Esophagus muscularis mucosa (tissue), 4 donors: ENCODE data around the gene MUC20. TPM values are rescaled to one million over a fixed set of nuclear protein-coding genes. Genes with fewer than 3 reads are reported as not detected.
A peak's percentile ranks its signal among the peaks of the same experiment; 100 is the strongest.
"Not testable (repeated sequence)": the region's sequence is repeated elsewhere in the genome, so short reads cannot be mapped to it uniquely, and the experiment has no call there.

Source experiments
- DNase-seq: peaks from one replicate; pipeline ENCODE4 v3.0.0-alpha.2; 2017; ENCODE audit errors: extremely low spot score
- H3K27ac ChIP-seq, 4 donors: fragments of 200-600 bp; sonication (generic); replicated peaks in 1 of 4; 1 replicate in 3 of 4; 2 replicates in 1 of 4; pipeline ENCODE4 v1.5.1; 2016 to 2019; ENCODE audit warnings: mild to moderate bottlenecking in 1 of 4
- H3K27me3 ChIP-seq, 4 donors: fragments of 200-600 bp; sonication (generic); one replicate each; pipeline versions ENCODE4 v1.5.1 to v1.6.0; 2016 to 2019
- H3K36me3 ChIP-seq, 4 donors: fragments of 200-600 bp; sonication (generic); one replicate each; pipeline ENCODE4 v1.5.1; 2016 to 2019
- H3K4me1 ChIP-seq, 4 donors: fragments of 200-600 bp; sonication (generic); one replicate each; pipeline ENCODE4 v1.5.1; 2016 to 2019
- H3K4me3 ChIP-seq, 4 donors: fragments of 200-600 bp; sonication (generic); 1 replicate in 2 of 4; 2 replicates in 2 of 4; pipeline ENCODE4 v1.5.1; 2016 to 2019; ENCODE audit warnings: mild to moderate bottlenecking in 4 of 4, moderate library complexity in 1 of 4
- H3K9me3 ChIP-seq, 4 donors: fragments of 200-600 bp; sonication (generic); 1 replicate in 3 of 4; 2 replicates in 1 of 4; pipeline ENCODE4 v1.5.1; 2016 to 2019
- CTCF ChIP-seq, 3 experiments: fragments of 200-600 bp in 2 of 3; fragments of 450-650 bp in 1 of 3; sonication (generic) in 2 of 3; IDR thresholded peaks; one replicate each; pipeline ENCODE4 v1.5.1; 2017 to 2019; ENCODE audit warnings: antibody characterized with exemption in 3 of 3, mild to moderate bottlenecking in 2 of 3, moderate library complexity in 1 of 3
- EP300 ChIP-seq: sonication (generic); formaldehyde crosslinking; IDR thresholded peaks from one replicate; pipeline ENCODE4 v1.6.1; 2017; ENCODE audit warnings: antibody characterized with exemption
- POLR2A ChIP-seq: fragments of 450-650 bp; IDR thresholded peaks from one replicate; pipeline ENCODE4 v1.6.1; 2017; ENCODE audit warnings: antibody characterized with exemption, moderate library complexity, mild to moderate bottlenecking, low read depth
- POLR2AphosphoS5 ChIP-seq, 2 donors: sonication (generic); formaldehyde crosslinking; IDR thresholded peaks; one replicate each; pipeline ENCODE4 v1.6.1; 2017; ENCODE audit warnings: antibody characterized with exemption in 2 of 2
- WGBS: methylation state at CpG from one replicate; pipeline ENCODE4 v1.1.5; 2018; 5-methylcytosine and 5-hydroxymethylcytosine counted together
- intact Hi-C: fragments of 100-400 bp; cut with DNase I; formaldehyde crosslinking; loops from one replicate; pipeline ENCODE4 v1.15.1; 2023
- small RNA-seq, 3 donors: library from RNA; depleted of rRNA; stranded (forward); fragments of <200 nt; gene quantifications; one replicate each; pipeline ENCODE3, GENCODE V24; 2016
- total RNA-seq, 4 donors: library from RNA; depleted of rRNA; stranded (reverse); fragments of >200 nt; gene quantifications; one replicate each; pipeline versions ENCODE4 v1.1.0 to v1.2.1, GENCODE V29; 2016

The MUC20 gene
- total RNA-seq, 4 donors from 2014 or later, result 2.5 to 10.0 (median 4.7) TPM

- peaks cover 0 to 7% (median 0%) of the 10 kb centered on the region in 4 donors for H3K27me3 ChIP-seq
- intact Hi-C loops, result no loop called here
- 94% methylated on average over 11 of the region's 14 CpGs for WGBS
- H3K4me1 ChIP-seq, result no peaks in the 10 kb centered on the region
- H3K27ac ChIP-seq, result no peak overlapping the region
- DNase-seq, result no peak
- no peaks in the 10 kb centered on the region for H3K36me3 ChIP-seq
- no peak for TF ChIP-seq EP300
- no peak for TF ChIP-seq POLR2AphosphoS5 (IDR thresholded peaks at IDR 0.05)
- no peak for TF ChIP-seq CTCF (IDR thresholded peaks at IDR 0.05)
- TF ChIP-seq POLR2A, result no peak
- no peaks in the 10 kb centered on the region for H3K9me3 ChIP-seq
- no peak overlapping the region for H3K4me3 ChIP-seq
These were observed 51.0 kb downstream of the MUC20 start for GRCh38 chr3:195771646-195772300.

- no peak overlapping the region for H3K4me3 ChIP-seq
- H3K27me3 ChIP-seq, result peaks cover 0 to 17% (median 0%) of the 10 kb centered on the region in 4 donors
- no peaks in the 10 kb centered on the region for H3K9me3 ChIP-seq
- intact Hi-C loops, result no loop called here
- TF ChIP-seq EP300 (no peak), CTCF (IDR thresholded peaks at IDR 0.05) (no peak), POLR2A (no peak), POLR2AphosphoS5 (IDR thresholded peaks at IDR 0.05) (no peak)
- no peak for DNase-seq
- 86% methylated on average over 21 of the region's 23 CpGs for WGBS
- H3K27ac ChIP-seq, result no peak overlapping the region
- H3K36me3 ChIP-seq, result no peaks in the 10 kb centered on the region
- no peaks in the 10 kb centered on the region for H3K4me1 ChIP-seq
These were observed 53.3 kb downstream of the MUC20 start for GRCh38 chr3:195773956-195774537.

GRCh38 chr3:195774917-195775316, 54.1 kb downstream of the MUC20 start:
- no peak for DNase-seq
- H3K27me3 ChIP-seq, result peaks cover 0 to 16% (median 0%) of the 10 kb centered on the region in 4 donors

GRCh38 chr3:195777975-195778374, 57.2 kb downstream of the MUC20 start:
- no peak for DNase-seq
- TF ChIP-seq POLR2A, result no peak
- TF ChIP-seq POLR2AphosphoS5 (IDR thresholded peaks at IDR 0.05), result no peak
- TF ChIP-seq CTCF (IDR thresholded peaks at IDR 0.05), result no peak
- no peak for TF ChIP-seq EP300
- no peaks in the 10 kb centered on the region for H3K36me3 ChIP-seq
- intact Hi-C loops, result no loop called here
- peaks cover 0 to 10% (median 0%) of the 10 kb centered on the region in 4 donors for H3K27me3 ChIP-seq
- no peak overlapping the region for H3K4me3 ChIP-seq
- 82% methylated on average over 11 of the region's 11 CpGs for WGBS
- H3K4me1 ChIP-seq, result no peaks in the 10 kb centered on the region
- H3K27ac ChIP-seq, result no peak overlapping the region
- no peaks in the 10 kb centered on the region for H3K9me3 ChIP-seq

More at GRCh38 chr3:195774917-195775316, 54.1 kb downstream of the MUC20 start:
- H3K4me1 ChIP-seq, result no peaks in the 10 kb centered on the region
- WGBS, result 44% methylated on average over 13 of the region's 13 CpGs
- H3K9me3 ChIP-seq, result no peaks in the 10 kb centered on the region
- H3K27ac ChIP-seq, result no peak overlapping the region
- H3K36me3 ChIP-seq, result no peaks in the 10 kb centered on the region
- H3K4me3 ChIP-seq, result no peak overlapping the region
- peak; percentile 31 to 65 (median 37) for TF ChIP-seq CTCF (IDR thresholded peaks at IDR 0.05)
- TF ChIP-seq POLR2A, result no peak
- intact Hi-C loops, result no loop called here

- H3K27ac ChIP-seq, H3K36me3 ChIP-seq, DNase-seq, H3K4me3 ChIP-seq, intact Hi-C loops, H3K4me1 ChIP-seq, H3K9me3 ChIP-seq: not testable (repeated sequence)
- H3K27me3 ChIP-seq, result peaks cover 0 to 25% (median 0%) of the 10 kb centered on the region in 4 donors
- WGBS, result 82% methylated on average over 12 of the region's 12 CpGs
These were observed 60.5 kb downstream of the MUC20 start for GRCh38 chr3:195781236-195781635.

Small RNA genes within 50 kb of the gene (small RNA-seq; reads per million reads assigned to genes)
- 0 reads per million in 3 donors for gene MIR570

Other genes starting within 250 kb of the MUC20 start
- 100 to 1,000 TPM in 1 of 4 donors, 10 to 100 TPM in 3; 67.6 to 134 (median 86.7) TPM for gene PPP1R2, start 177.7 kb upstream of the MUC20 start, total RNA-seq
- 100 to 1,000 TPM; 355 to 591 (median 523) TPM for gene APOD, start 137.0 kb upstream of the MUC20 start, total RNA-seq
- under 1 TPM in 3 of 4 donors, not detected in 1; 0.19 to 0.63 (median 0.42) TPM for gene MUC4, start 91.0 kb downstream of the MUC20 start, total RNA-seq
- 10 to 100 TPM; 16.4 to 42.3 (median 28.3) TPM for gene TNK2, start 187.6 kb downstream of the MUC20 start, total RNA-seq